GM10847 (cell line): ENCODE measurements around the gene CD164L2.

ENCODE experiments used
- POLR2A ChIP-seq: IDR thresholded peaks from 2 replicates; pipeline ENCODE4 v1.6.1; 2011; ENCODE audit not compliant: insufficient read length; ENCODE audit errors: extremely low read depth

The CD164L2 gene

DNA sequence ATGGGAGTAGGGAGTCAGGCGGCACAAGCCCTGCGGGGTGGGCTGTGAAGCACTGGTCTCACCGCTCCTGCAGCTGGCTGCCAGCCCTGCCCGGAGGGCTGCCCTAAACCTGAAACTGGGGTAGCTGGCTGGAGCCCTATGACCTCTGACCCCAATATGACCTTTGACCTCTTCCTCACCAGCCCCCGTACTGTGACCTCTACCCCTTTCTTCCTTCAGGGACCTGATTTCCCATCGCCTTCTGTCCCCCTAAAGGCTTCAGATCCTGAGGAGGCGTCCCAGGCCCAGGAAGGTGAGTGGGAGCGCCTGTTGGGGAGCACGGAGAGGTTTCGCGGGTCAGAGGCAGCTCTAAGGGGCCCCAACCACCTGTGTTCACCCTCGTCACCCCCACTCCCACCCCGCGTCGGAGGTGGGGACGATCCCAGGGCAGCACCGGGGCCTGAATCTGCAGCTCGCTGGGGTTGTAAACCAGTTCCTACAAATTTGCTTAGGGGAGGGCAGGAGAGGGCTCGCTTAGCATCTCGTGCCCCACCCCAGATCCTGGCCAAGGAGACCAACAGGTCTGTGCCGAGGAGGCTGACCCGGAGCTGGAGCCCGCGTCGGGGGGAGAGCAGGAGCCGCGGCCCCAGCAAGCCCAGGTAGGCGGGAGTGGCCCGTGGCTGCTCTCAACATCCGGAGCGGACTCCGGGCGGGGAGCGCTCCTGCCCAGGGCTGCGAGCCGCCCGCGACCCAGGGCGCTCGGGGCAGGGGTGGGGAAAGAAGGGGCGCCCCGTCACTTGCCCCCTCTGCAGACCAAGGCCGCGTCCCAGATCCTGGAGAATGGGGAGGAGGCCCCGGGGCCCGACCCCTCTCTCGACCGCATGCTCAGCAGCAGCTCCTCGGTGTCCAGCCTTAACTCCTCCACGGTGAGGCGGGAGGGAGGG is 34.0 kb downstream of the CD164L2 start:
- TF ChIP-seq POLR2A: no peak

DNA sequence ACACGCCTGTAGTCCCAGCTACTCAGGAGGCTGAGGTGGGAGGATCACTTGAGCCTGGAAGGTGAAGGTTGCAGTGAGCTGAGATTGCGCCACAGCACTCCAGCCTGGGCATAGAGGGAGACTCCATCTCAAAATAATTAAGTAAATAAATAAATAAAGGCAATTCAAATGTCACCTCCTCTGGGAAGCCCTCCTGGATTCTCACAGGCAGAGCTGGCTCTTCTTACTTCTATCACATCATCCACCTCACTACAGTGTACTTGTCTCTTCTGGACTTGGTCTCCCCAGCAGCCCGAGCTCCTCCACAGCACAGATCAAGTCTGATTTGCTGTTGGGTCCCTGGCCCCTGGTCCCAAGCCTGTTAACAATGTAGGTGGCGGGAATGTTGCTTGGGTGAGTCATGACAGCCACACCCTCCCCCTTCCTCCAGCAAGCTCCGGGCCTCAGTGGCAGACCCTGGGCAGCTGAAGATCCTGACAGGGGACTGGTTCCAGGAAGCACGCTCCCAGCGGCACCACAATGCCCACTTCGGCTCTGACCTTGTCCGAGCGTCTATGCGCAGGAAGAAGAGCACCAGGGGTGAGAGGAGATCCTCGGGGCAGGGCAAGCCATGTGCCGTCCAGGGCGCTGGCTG is 36.0 kb downstream of the CD164L2 start:
- TF ChIP-seq POLR2A: no peak

DNA sequence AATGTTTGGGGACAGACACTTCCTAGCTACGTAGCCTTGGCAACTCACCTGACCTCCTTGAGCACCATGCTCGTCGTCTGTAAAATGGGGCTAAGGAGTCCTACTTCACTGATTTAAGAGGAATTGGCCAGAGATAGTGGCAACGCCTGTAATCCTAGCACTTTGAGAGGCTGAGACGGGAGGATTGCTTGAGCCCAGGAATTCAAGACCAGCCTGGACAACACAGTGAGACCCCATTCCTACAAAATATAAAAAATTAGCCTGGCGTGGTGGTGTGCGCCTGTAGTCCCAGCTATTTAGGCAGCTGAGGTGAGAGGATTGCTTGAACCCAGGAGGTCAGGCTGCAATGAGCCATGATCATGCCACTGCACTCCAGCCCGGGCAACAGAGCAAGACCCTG is 36.8 kb downstream of the CD164L2 start:
- no peak for TF ChIP-seq POLR2A

DNA sequence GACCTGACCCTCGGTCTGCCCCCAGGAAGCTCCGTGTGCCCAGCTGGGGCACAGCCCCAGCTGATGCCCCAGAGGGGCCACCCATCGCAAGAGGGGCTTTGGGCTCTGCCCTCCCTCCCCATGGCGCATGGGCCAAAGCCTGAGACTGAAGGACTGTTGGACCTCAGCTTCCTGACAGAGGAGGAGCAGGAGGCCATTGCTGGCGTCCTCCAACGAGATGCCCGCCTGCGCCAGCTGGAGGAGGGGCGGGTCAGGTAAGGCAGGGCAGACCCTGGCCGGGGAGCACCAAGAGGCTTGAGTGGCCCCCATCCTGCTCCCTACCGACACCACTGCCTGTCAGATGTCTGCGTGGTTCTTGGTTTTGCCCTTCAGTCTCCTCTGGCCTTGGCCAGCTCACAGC is 37.9 kb downstream of the CD164L2 start:
- no peak for TF ChIP-seq POLR2A

DNA sequence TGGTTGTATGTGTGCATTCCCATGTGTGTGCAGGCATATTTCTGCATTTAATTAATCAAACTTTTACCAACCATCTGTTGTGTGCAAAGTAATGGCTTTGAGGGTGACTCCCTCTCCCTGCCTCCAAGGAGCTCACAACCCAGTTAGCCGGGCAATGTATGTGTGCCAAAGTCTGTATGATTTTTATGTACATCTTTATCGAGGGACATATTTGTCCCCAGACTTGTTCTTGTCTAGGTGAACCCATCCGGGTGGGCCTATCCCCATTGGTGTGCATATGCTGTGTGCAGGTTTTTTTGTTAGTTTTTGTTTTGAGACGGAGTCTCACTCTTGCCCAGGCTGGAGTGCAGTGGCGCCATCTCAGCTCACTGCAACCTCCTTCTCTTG is 39.5 kb downstream of the CD164L2 start:
- no peak for TF ChIP-seq POLR2A

DNA sequence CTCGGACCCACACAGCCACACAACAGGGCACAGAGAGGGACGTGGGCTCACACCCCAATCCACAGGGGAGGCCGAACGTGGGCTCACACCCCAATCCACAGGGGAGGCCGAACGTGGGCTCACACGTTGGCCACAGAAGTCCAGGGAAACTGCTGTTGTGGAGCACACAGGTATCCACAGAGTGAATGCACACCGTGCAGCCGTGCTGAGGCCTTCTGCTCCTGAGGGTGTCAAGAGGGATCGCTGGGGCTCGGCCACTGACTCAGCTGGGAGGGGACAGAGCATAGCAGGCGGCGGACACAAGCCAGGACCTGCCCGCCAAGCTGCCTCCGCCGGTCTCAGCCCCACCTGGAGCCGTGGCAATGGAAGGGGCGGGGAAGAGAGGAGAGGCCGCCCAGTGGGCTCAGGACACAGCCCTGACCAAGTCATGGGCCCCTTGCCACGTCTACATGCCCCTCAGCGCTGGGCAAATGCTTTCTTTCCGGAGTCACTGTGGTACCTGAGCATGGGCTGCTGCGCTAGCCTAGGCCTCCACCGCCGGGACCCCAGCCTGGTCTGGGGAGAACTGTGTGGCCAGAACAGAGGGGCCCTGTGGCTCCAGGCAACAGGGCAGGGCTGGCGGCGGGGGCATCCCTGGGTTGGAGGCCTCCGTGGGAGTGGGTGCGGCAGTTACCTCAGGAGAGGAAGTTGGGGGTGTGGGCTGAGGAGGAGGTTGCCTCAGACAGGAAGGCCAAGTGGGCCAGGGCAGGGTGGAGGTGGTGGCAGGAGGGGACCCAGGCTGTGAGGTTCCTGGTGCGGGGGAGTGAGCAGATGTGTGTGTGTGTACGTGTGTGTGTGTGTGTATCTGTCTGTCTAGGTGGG is 40.1 kb downstream of the CD164L2 start:
- no peak for TF ChIP-seq POLR2A

DNA sequence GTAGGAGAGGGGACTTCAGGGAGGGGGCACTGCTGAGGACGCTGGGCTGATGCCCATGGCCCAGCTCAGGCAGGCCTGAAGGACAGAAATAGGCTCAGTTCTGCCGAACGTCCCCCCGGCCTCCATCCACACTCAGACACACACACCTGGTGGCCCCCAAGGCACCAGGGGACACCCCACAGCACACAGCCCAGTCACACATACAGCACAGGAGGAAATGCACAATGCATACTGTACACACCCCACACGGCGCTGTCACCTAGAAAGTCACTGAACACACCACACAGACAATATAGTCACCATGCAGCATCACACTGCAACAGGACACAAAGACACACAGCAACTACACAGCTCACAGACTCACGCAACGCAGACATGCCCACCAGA is 40.7 kb downstream of the CD164L2 start:
- no peak for TF ChIP-seq POLR2A

DNA sequence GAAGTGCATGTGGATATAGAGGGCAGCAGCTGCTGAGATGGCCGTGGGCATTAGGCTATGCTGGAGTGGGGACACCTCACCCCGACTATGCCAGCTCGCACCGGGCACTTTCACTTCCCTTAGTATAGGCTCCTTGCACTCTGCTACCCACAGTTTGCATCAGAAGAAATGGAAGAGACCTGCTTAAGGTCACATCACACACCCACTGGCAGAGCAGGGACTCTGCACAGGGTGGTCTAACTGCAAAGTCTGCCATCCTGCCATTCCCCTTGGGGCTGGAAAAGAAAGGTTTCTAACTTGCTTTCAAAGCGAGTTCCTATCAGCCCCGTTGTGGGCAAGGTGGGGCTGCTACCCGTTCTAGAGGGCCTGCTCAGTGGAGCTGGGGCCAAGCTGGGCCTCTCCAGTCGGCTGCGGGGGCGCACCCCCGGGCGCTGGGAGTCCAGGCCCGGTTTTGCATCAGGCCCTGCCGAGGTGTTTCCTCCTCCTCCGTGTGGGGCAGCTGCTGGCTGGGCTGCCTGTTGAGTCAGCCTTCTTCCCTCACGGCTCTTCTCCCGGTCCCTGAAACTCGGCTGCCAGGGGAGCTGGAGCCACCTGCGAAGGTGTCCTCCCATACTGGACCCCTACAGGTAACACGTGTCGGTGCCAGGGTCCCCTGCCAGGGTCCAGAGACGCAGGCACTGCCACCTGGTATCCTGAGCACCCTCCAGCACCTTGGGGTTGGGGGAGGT is 41.4 kb downstream of the CD164L2 start, which contains the start of gene SYTL1:
Gene SYTL1 (plus strand): TSS at position 498 of the 728 bp plus-strand sequence. CDS start 3,313 bp downstream, outside the sequence.
- TF ChIP-seq POLR2A: peak; percentile 56

DNA sequence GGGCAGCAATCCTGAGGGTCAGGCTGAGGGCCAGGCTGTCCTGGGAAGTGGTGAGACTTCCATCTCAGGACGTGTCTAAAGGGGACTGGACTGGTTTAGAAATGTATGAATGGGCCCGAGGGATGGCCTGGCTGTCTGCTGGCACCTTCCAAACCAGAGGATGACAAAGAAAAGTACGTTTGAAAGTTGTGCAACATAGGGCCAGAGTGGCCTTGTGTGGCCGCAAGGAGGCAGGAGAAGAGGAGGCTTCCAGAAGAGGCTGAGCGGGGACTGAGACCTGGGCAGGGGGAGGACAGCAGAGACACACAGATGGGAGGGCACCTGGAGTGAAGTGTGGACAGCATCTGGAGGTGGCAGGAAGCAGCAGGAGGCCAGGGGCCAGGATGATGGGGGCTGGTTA is 43.9 kb downstream of the CD164L2 start:
- TF ChIP-seq POLR2A: no peak

DNA sequence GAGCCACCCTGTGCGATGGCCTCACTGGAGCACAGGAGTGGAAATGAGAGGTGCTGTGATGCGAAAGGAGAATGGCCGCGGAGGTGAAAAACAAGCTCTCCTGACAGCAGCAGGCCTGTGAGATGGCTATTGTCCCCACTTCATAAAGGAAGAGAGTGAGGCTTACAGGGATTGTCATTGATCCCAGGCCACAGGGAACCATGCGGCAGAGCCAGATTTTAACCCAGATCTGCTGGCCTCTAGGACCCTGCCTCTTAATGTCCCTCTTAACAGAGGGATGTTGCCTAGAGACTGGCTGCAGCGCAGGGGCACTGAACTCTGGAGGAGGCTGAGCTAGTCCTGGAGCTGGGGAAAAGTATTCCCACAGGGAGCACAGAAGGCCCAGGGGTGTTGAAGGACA is 44.4 kb downstream of the CD164L2 start:
- TF ChIP-seq POLR2A: no peak

DNA sequence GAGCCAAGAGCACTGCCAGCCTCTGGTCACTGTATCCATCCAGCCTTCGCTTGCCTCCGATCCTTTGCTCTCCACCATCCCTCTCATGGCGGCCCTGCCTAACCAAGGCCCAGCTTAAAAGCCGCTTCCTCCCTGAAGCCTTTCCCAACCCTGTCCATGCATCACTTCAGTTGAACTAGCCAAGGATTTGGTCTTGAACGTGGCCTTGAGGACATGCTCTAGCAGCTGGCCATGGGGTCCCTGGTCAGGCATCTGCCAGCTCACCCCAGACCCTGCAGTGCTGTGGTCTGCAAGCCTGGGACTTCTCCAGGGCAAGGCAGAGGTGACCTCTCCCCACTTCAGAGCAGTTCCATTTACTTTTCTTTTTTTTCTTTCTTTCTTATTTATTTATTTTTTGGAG is 46.4 kb downstream of the CD164L2 start:
- TF ChIP-seq POLR2A: no peak

DNA sequence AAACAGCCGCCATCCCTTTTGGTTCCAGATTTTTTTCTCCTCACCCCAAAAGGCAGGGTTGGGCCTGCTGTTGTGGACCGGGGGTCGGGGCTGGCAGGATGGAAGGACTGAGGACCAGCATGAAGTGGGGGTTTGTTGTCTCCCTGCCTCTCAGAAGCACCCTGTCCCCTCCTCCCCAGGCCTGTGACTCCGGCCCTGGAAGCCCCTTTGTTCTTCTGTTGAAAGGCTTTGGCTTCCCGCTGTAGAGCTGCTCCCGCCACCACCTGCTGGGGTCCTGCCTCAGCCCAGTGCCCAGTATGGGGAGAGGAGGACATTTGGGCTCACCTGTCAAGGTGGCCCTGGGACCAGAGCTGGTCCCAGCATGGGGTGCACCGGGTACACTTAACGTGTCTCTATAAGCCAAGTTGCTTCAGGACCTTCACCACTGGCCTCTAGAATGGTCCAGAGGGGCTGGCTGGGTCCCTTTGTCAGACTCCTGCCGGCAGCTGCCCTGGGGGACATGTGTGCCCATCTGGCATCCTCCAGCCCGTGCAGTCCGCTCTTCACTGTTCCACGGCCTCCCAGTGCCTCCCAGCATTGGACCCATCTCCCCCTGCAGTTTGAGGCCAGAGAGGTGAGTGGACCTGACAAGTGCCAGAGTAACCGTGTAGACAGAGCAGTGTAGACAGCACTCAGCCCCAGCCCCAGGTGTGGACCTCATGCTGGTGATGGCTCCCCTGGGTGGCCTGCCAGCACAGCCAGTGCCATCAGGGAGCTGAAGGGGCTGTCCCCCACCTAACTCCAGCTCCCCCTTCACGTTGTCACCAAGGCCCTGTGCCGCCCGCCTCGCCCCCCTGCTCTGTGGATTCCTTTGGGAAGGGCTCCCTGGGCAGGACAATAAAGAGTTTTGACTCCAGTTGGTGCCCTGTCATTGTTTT is 47.4 kb downstream of the CD164L2 start:
- TF ChIP-seq POLR2A: no peak

DNA sequence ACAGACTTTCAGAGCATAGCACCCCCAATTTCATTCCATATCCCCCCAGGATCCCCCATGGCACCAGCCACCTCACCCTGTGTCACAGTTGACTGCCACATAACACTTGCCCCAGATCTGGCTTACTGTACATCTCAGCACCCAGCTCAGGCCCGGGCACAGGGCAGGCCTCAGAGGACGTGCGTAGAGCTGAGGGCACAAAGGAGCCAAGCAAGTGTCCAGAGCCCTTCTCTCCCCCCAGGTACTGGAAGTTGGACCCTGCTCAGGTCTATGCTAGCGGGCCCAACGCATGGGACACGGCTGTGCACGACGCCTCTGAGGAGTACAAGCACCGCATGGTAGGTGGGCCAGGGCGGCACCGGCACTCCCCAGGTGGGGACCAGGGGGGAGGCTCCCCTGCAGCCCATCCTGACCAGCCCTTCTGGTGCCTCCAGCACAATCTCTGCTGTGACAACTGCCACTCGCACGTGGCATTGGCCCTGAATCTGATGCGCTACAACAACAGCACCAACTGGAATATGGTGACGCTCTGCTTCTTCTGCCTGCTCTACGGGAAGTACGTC is 49.3 kb downstream of the CD164L2 start:
- TF ChIP-seq POLR2A: no peak

DNA sequence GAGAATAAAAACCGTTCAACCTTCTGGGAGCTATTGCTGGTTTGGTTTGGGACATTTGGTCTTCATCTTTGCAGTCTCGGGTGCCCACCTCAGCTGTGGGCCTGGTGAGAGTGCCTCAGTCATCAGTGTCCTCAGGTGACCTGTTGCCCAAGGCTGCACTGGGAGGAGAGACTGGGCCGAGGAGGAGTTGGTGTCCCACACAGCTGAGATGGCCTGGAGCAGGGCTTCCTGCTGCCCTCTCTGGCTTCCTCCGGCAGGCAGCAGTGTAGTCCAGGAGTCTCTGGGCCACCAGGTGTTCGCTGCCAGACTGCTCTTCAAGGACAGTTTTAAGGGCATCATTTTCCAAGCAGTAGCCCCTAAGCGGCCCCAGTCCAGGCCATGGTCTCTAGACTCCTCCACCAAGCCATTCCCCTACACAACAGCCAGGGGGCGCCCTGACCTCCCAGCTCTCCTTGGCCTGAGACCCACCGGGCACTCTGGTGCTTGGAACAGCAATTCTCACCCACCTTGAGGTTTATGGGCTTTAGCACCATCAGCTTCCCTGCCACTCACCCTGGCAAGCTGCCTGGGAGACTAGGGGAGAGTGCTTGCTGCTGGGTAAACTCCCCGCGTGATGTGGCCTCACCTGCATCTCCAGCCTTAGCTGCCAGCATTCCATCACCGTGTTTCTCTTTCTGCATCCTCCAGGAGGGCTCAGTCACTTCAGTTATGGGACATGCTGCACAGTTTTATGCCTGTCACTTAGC is 50.4 kb downstream of the CD164L2 start:
- TF ChIP-seq POLR2A: no peak
